ENCODE data around the gene E4F1. TPM values are rescaled to one million over a fixed set of nuclear protein-coding genes. Genes with fewer than 3 reads are reported as not detected.

Gene E4F1
- total RNA-seq, 4 donors from 2014 or later: 24.5 to 38.4 (median 27.0) TPM

DNA sequence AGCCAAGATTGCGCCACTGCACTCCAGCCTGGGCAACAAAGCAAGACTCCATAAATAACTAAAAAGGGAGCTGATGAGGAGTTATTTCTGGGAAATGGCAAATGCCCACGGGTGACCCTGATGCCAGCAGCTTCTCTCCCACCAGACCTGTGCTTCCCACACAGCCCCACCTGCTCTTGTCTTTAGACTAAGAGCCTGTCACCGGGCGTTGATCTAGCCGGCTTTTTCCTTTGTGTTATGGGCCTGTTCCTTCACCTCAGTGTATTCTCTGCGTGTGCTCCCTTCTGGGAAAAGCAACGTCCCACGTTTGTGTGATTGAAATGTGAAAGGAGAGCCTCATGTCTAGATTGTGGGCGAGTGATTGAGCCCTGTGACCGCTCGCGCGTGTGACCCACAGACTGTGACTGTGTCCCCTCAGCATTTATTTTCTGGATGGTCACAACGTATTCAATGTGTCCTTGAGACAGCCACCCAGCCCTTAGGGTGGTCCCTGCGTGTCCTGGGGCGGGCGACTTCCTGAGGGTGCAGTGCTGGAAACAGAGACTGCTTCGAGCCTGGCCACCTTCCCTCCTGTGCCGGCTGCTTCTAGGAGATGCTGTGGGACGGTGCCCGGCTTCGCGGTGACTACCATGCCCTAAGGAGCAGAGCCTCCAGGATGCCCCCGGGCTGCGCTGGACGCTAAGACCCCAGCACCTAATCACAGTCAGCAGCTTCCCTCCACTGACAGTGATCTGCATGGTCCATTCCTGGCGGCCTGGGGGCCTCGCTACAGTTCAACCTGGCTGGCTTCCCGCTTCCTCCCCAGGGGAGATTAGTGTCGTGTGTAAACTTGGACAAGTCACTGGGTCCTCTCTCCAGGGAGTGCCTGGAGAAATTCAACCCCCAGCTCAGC, 52.3 kb downstream of the E4F1 start:
- peak in 1 of 2 donors; percentile 13 for ATAC-seq

DNA sequence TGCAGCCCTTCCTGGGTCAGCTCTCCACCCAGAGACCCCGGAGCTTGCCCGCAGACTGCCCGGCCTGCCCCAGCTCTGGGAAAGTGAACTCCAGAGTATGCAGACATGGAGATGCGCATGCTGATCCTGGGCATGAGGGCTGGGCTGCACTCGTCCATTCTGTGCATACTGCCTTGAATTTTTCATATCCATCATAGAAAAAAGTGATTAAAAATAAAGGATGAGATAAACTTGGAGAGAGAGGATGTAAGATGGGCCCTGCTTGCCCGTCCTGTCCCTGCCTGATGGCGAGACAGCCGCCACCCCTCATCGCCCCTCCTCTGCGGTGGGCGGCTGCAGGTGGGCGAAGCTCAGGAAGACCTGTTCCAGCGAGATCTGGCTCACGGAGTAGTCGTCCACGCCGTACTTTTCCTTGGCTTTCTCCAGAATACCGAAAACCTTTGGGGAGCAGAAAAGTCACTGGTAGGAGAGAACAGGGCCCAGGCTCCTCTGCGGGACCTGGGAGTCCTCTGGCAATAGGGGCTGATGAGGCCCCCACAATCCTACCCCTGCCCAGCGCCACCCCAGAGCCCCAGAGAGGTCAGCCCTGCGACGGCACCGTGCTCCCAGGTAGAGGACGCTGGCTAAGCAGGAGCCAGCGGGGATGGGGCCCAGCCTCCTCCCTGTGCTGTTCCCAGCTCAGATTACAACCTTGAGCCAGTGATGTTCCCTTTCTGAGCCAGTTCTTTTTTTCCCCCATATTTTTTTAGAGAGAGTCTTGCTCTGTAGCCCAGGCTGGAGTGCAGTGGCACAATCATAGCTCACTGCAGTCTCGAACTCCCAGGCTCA, 53.2 kb downstream of the E4F1 start:
- H3K27ac ChIP-seq: no peak overlapping the region
- H3K4me3 ChIP-seq: no peak overlapping the region
- no peaks in the 10 kb centered on the region for H3K27me3 ChIP-seq
- no peak for DNase-seq
- peaks cover 8 to 13% of the 10 kb centered on the region in 2 donors for H3K4me1 ChIP-seq
- in situ Hi-C loops (cut with MboI; ENCODE audit: low sequenced_read_pairs in 4 of 4): no loop called here
- ATAC-seq: peak in 1 of 2 donors; percentile 65
- intact Hi-C loops (cut with DNase I; ENCODE audit: low total_unique reads): no loop called here
- H3K36me3 ChIP-seq: peaks cover 0 to 5% of the 10 kb centered on the region in 2 donors
- no peaks in the 10 kb centered on the region for H3K9me3 ChIP-seq
- no peak for TF ChIP-seq POLR2A (IDR thresholded peaks at IDR 0.05)
- TF ChIP-seq, protein P1, sequence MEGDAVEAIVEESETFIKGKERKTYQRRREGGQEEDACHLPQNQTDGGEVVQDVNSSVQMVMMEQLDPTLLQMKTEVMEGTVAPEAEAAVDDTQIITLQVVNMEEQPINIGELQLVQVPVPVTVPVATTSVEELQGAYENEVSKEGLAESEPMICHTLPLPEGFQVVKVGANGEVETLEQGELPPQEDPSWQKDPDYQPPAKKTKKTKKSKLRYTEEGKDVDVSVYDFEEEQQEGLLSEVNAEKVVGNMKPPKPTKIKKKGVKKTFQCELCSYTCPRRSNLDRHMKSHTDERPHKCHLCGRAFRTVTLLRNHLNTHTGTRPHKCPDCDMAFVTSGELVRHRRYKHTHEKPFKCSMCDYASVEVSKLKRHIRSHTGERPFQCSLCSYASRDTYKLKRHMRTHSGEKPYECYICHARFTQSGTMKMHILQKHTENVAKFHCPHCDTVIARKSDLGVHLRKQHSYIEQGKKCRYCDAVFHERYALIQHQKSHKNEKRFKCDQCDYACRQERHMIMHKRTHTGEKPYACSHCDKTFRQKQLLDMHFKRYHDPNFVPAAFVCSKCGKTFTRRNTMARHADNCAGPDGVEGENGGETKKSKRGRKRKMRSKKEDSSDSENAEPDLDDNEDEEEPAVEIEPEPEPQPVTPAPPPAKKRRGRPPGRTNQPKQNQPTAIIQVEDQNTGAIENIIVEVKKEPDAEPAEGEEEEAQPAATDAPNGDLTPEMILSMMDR (IDR thresholded peaks at IDR 0.05 in 4 of 5, conservative IDR thresholded peaks at IDR 0.05 in 1 of 5): no peak

More for the DNA sequence above, 52.3 kb downstream of the E4F1 start:
- Histone ChIP-seq H3K36me3 (peaks cover 0 to under 1% of the 10 kb centered on the region in 2 donors), H3K9me3 (no peaks in the 10 kb centered on the region), H3K4me1 (peaks cover 8 to 13% of the 10 kb centered on the region in 2 donors), H3K27me3 (no peaks in the 10 kb centered on the region), H3K4me3 (no peak overlapping the region), H3K27ac (no peak overlapping the region)
- intact Hi-C loops (cut with DNase I; ENCODE audit: low total_unique reads): no loop called here
- no peak for DNase-seq
- TF ChIP-seq POLR2A (IDR thresholded peaks at IDR 0.05): no peak
- TF ChIP-seq, protein P1 (IDR thresholded peaks at IDR 0.05 in 4 of 5, conservative IDR thresholded peaks at IDR 0.05 in 1 of 5): no peak
- in situ Hi-C loops (cut with MboI; ENCODE audit: low sequenced_read_pairs in 4 of 4): no loop called here

DNA sequence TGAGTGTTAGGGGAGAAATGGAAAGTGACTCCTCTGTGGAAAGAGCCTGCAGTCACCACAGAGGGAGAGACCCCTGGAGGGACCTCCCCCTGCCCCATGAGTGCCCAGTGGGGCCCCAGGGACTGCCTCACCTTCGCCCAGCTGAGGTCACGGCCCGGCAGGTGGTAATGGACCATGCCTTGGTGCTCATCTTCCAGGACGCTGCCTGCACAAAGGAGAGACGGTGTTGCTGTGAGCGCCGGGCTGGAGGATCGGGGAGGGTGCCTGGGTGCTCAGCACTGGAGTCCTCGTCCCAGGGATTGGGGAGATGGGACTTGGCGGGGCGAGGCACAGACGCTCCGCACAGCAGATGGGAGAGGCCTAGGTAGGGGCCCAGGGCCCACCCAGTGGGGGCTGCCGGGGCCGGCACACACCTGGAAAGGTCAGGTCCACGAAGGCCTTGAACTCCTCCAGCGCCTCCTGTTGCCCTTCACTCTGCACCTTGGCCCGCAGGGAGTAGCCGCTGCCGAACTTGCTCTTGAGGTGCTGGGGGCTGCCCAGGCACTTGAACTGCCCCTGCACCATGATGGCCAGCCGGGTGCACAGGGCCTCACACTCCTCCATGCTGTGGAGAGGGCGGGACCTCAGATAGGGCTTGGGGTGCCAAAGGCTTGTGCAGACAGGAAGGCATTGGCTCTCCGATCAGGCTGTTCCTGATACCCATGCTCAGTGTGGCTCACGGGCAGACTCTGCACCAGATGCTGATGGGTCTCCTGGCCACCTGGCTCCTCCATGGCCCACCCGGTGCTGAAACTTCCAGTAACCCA, 54.3 kb downstream of the E4F1 start:
- Histone ChIP-seq H3K27me3 (no peaks in the 10 kb centered on the region), H3K36me3 (peaks cover 0 to 5% of the 10 kb centered on the region in 2 donors), H3K4me3 (no peak overlapping the region), H3K9me3 (no peaks in the 10 kb centered on the region), H3K27ac (no peak overlapping the region), H3K4me1 (peaks cover 8 to 13% of the 10 kb centered on the region in 2 donors)
- no peak for ATAC-seq
- intact Hi-C loops (cut with DNase I; ENCODE audit: low total_unique reads): no loop called here
- in situ Hi-C loops (cut with MboI; ENCODE audit: low sequenced_read_pairs in 4 of 4): no loop called here
- DNase-seq: no peak
- TF ChIP-seq, protein P1 (IDR thresholded peaks at IDR 0.05 in 4 of 5, conservative IDR thresholded peaks at IDR 0.05 in 1 of 5): no peak

- H3K27me3 ChIP-seq: no peaks in the 10 kb centered on the region
- ATAC-seq (no peak), DNase-seq (no peak)
- H3K27ac ChIP-seq: no peak overlapping the region
- in situ Hi-C loops (cut with MboI; ENCODE audit: low sequenced_read_pairs in 4 of 4): no loop called here
- intact Hi-C loops (cut with DNase I; ENCODE audit: low total_unique reads): no loop called here
- H3K4me1 ChIP-seq: peaks cover 8 to 13% of the 10 kb centered on the region in 2 donors
- no peak overlapping the region for H3K4me3 ChIP-seq
- no peak for TF ChIP-seq POLR2A (IDR thresholded peaks at IDR 0.05)
- TF ChIP-seq, protein P1 (IDR thresholded peaks at IDR 0.05 in 4 of 5, conservative IDR thresholded peaks at IDR 0.05 in 1 of 5): no peak
- H3K9me3 ChIP-seq: no peaks in the 10 kb centered on the region
- peaks cover 0 to 5% of the 10 kb centered on the region in 2 donors for H3K36me3 ChIP-seq
Measured at GRCh38 chr16:2278272-2278608, 54.8 kb downstream of the E4F1 start.

All from gastrocnemius medialis (tissue), 4 donors.